Liver (tissue), 9 donors: ENCODE results near the gene PGAM2. TPM values are rescaled to one million over a fixed set of nuclear protein-coding genes. Genes with fewer than 3 reads are reported as not detected.

Experiments
- DNase-seq: peaks from one replicate; pipeline ENCODE4 v3.0.0-alpha.2; 2017; ENCODE audit warnings: low spot score
- H3K27ac ChIP-seq, 2 donors: one replicate each; pipeline ENCODE4 v1.7.0; 2013; ENCODE audit warnings: inconsistent platforms in 2 of 2, low read length in 2 of 2, control low read depth in 1 of 2, low read depth in 1 of 2, mild to moderate bottlenecking in 1 of 2
- H3K27me3 ChIP-seq, 4 donors: one replicate each; pipeline versions ENCODE4 v1.6.1 to v1.7.0; 2013; ENCODE audit warnings: low read length in 3 of 4, inconsistent platforms in 1 of 4, mild to moderate bottlenecking in 1 of 4, moderate library complexity in 1 of 4; ENCODE audit not compliant: control insufficient read depth in 4 of 4, insufficient read depth in 4 of 4
- H3K36me3 ChIP-seq, 4 donors: one replicate each; pipeline versions ENCODE4 v1.6.1 to v1.7.0; 2013; ENCODE audit warnings: low read length in 3 of 4, mild to moderate bottlenecking in 3 of 4, low read depth in 1 of 4, moderate library complexity in 1 of 4; ENCODE audit not compliant: control insufficient read depth in 4 of 4, insufficient read depth in 3 of 4
- H3K4me1 ChIP-seq, 4 donors: one replicate each; pipeline versions ENCODE4 v1.6.1 to v1.7.0; 2013; ENCODE audit warnings: low read length in 3 of 4, mild to moderate bottlenecking in 3 of 4, moderate library complexity in 1 of 4; ENCODE audit not compliant: control insufficient read depth in 4 of 4, insufficient read depth in 4 of 4
- H3K4me3 ChIP-seq, 3 donors: one replicate each; pipeline versions ENCODE4 v1.6.1 to v1.7.0; 2013; ENCODE audit warnings: low read length in 3 of 3, control low read depth in 1 of 3, low read depth in 1 of 3, mild to moderate bottlenecking in 1 of 3
- H3K9ac ChIP-seq, 2 donors: one replicate each; pipeline ENCODE4 v1.7.0; 2013; ENCODE audit warnings: low read length in 2 of 2, mild to moderate bottlenecking in 2 of 2, moderate library complexity in 2 of 2, control low read depth in 1 of 2, low read depth in 1 of 2
- H3K9me3 ChIP-seq, 4 donors: one replicate each; pipeline versions ENCODE4 v1.6.1 to v1.7.0; 2013; ENCODE audit warnings: low read length in 3 of 4; ENCODE audit not compliant: control insufficient read depth in 4 of 4
- ATF3 ChIP-seq: IDR thresholded peaks from 2 replicates; pipeline ENCODE4 v1.6.1; 2016; ENCODE audit warnings: antibody characterized with exemption
- CTCF ChIP-seq: fragments of 150-350 bp; IDR thresholded peaks from 2 replicates; pipeline ENCODE4 v1.5.1; 2017; ENCODE audit warnings: improper control_type of control experiment, low read depth, low read length; ENCODE audit not compliant: missing input control
- EGR1 ChIP-seq, 2 donors: IDR thresholded peaks; 2 replicates each; pipeline ENCODE4 v1.6.1; 2016 to 2018; ENCODE audit warnings: antibody characterized with exemption in 2 of 2, low read depth in 2 of 2
- FOXA1 ChIP-seq: IDR thresholded peaks from 2 replicates; pipeline ENCODE4 v1.6.1; 2016; ENCODE audit warnings: antibody characterized with exemption
- FOXA2 ChIP-seq: IDR thresholded peaks from 2 replicates; pipeline ENCODE4 v1.6.1; 2016; ENCODE audit warnings: antibody characterized with exemption
- GABPA ChIP-seq, 2 donors: IDR thresholded peaks in 1 of 2; conservative IDR thresholded peaks in 1 of 2; 2 replicates each; pipeline ENCODE4 v1.6.1; 2016; ENCODE audit warnings: antibody characterized with exemption in 2 of 2, mild to moderate bottlenecking in 1 of 2, moderate library complexity in 1 of 2
- HNF4A ChIP-seq, 2 donors: conservative IDR thresholded peaks; 2 replicates each; pipeline ENCODE4 v1.6.1; 2016; ENCODE audit warnings: antibody characterized with exemption in 2 of 2, mild to moderate bottlenecking in 2 of 2
- HNF4G ChIP-seq: IDR thresholded peaks from 2 replicates; pipeline ENCODE4 v1.6.1; 2016; ENCODE audit warnings: antibody characterized with exemption
- JUND ChIP-seq, 2 donors: IDR thresholded peaks; 2 replicates each; pipeline ENCODE4 v1.6.1; 2016; ENCODE audit warnings: antibody characterized with exemption in 2 of 2
- MAX ChIP-seq: IDR thresholded peaks from 2 replicates; pipeline ENCODE4 v1.6.1; 2016; ENCODE audit warnings: antibody characterized with exemption
- NR2F2 ChIP-seq: IDR thresholded peaks from 2 replicates; pipeline ENCODE4 v1.6.1; 2016; ENCODE audit warnings: antibody characterized with exemption
- RAD21 ChIP-seq, 2 donors: IDR thresholded peaks; 2 replicates each; pipeline ENCODE4 v1.6.1; 2016; ENCODE audit warnings: antibody characterized with exemption in 2 of 2, mild to moderate bottlenecking in 2 of 2
- REST ChIP-seq: IDR thresholded peaks from 2 replicates; pipeline ENCODE4 v1.6.1; 2016; ENCODE audit warnings: antibody characterized with exemption, mild to moderate bottlenecking
- RXRA ChIP-seq, 2 donors: IDR thresholded peaks; 2 replicates each; pipeline ENCODE4 v1.6.1; 2017 to 2018; ENCODE audit warnings: antibody characterized with exemption in 2 of 2, mild to moderate bottlenecking in 1 of 2
- SP1 ChIP-seq: IDR thresholded peaks from 2 replicates; pipeline ENCODE4 v1.6.1; 2018; ENCODE audit warnings: antibody characterized with exemption, mild to moderate bottlenecking
- TAF1 ChIP-seq: conservative IDR thresholded peaks from 2 replicates; pipeline ENCODE4 v1.6.1; 2016; ENCODE audit warnings: antibody characterized with exemption, mild to moderate bottlenecking
- YY1 ChIP-seq: IDR thresholded peaks from 2 replicates; pipeline ENCODE4 v1.6.1; 2016; ENCODE audit warnings: antibody characterized with exemption, mild to moderate bottlenecking
- ZBTB33 ChIP-seq: IDR thresholded peaks from 2 replicates; pipeline ENCODE4 v1.6.1; 2016; ENCODE audit warnings: antibody characterized with exemption
- WGBS: extraction: QIAGEN DNeasy Blood & Tissue Kit; methylation state at CpG from one replicate; pipeline ENCODE4 v1.1.7; 2013; 5-methylcytosine and 5-hydroxymethylcytosine counted together
- polyA plus RNA-seq, 2 donors: library from polyadenylated mRNA; stranded (reverse) in 1 of 2; unstranded in 1 of 2; fragments of 200-250 nt in 1 of 2; fragments of >200 nt in 1 of 2; fragmentation: Nextera tagmentation in 1 of 2; extraction: Ambion mirVana in 1 of 2; gene quantifications; one replicate each; pipeline versions ENCODE4 v1.2.1 to v1.2.3, GENCODE V29; 2013 to 2015
- total RNA-seq, 2 donors: library from RNA; depleted of rRNA; stranded (reverse); fragments of >200 nt; gene quantifications; one replicate each; pipeline ENCODE4 v1.2.3, GENCODE V29; 2014
- donor health status: healthy.
- donor health status: healthy.
- donor health status: healthy.
- donor health status: healthy.
- donor health status: healthy.

The PGAM2 gene
- total and polyA plus RNA-seq, 4 donors: 0.13 to 2.3 (median 0.49) TPM

GRCh38 chr7:44076101-44076895, 10.9 kb upstream of the PGAM2 start:
- no peak for DNase-seq
- peaks cover 25 to 72% (median 52%) of the 10 kb centered on the region in 4 donors for H3K4me1 ChIP-seq

More at GRCh38 chr7:44076101-44076895, 10.9 kb upstream of the PGAM2 start:
- WGBS: 75% methylated on average over 20 of the region's 20 CpGs
- Histone ChIP-seq H3K9me3 (no peaks in the 10 kb centered on the region), H3K4me3 (no peak overlapping the region), H3K36me3 (peaks cover 7 to 39% (median 15%) of the 10 kb centered on the region in 4 donors), H3K27ac (peak overlapping the region; percentile 45 to 52), H3K9ac (no peak overlapping the region), H3K27me3 (no peaks in the 10 kb centered on the region)
- TF ChIP-seq FOXA1 (no peak), TAF1 (no peak), SP1 (peak; percentile 93), EGR1 (IDR thresholded peaks at IDR 0.05; ENCODE audit: low read depth in 2 of 2) (no peak), JUND (IDR thresholded peaks at IDR 0.05) (peak; percentile 15 to 23), REST (no peak), MAX (no peak), HNF4A (conservative IDR thresholded peaks at IDR 0.05) (peak; percentile 95 to 96), RAD21 (IDR thresholded peaks at IDR 0.05) (peak; percentile 26 to 57), HNF4G (peak; percentile 91), FOXA2 (no peak), GABPA (IDR thresholded peaks at IDR 0.05 in 1 of 2, conservative IDR thresholded peaks at IDR 0.05 in 1 of 2) (peak in 1 of 2 donors; percentile 47), RXRA (IDR thresholded peaks at IDR 0.05) (peak; percentile 69), NR2F2 (no peak), ATF3 (no peak), CTCF (no peak), YY1 (peak; percentile 82), ZBTB33 (no peak)
